K562 (cell line): ENCODE data around the gene TSC1. TPM values are rescaled to one million over a fixed set of nuclear protein-coding genes. Genes with fewer than 3 reads are reported as not detected.

ENCODE experiments used
- ASH1L ChIP-seq: fragments of 450-650 bp; IDR thresholded peaks from 2 replicates; pipeline ENCODE4 v1.6.1; 2018; ENCODE audit warnings: borderline replicate concordance, mild to moderate bottlenecking, low read depth; ENCODE audit not compliant: partially characterized antibody
- BRF2 ChIP-seq: IDR thresholded peaks from 3 replicates; pipeline ENCODE4 v1.6.1; 2011; ENCODE audit warnings: borderline replicate concordance, mild to moderate bottlenecking; ENCODE audit not compliant: insufficient read length, insufficient read depth
- DPF2 ChIP-seq: fragments of 450-650 bp; IDR thresholded peaks from 2 replicates; pipeline ENCODE4 v1.6.1; 2016
- ESRRA ChIP-seq: fragments of 450-650 bp; IDR thresholded peaks from 2 replicates; pipeline ENCODE4 v1.6.1; 2014; ENCODE audit warnings: low read depth, mild to moderate bottlenecking, moderate library complexity, borderline replicate concordance
- HNRNPLL ChIP-seq: fragments of 200-400 bp; formaldehyde crosslinking; IDR thresholded peaks from 2 replicates; pipeline ENCODE4 v1.6.1; 2017; ENCODE audit warnings: low read length, low read depth, mild to moderate bottlenecking; ENCODE audit not compliant: poor library complexity, severe bottlenecking
- MTA1 ChIP-seq: fragments of 450-650 bp; IDR thresholded peaks from 2 replicates; pipeline ENCODE4 v1.6.1; 2017; ENCODE audit warnings: borderline replicate concordance
- RBM34 ChIP-seq: fragments of 200-400 bp; formaldehyde crosslinking; IDR thresholded peaks from 2 replicates; pipeline ENCODE4 v1.6.1; 2018; ENCODE audit warnings: low read length, borderline replicate concordance; ENCODE audit not compliant: insufficient read depth
- RBM39 ChIP-seq: fragments of 200-400 bp; formaldehyde crosslinking; optimal IDR thresholded peaks from 2 replicates; pipeline ENCODE3; 2018; ENCODE audit warnings: low read depth, low read length
- ZBTB1 ChIP-seq: sonication (generic); formaldehyde crosslinking; IDR thresholded peaks from 2 replicates; pipeline ENCODE4 v1.8.1; 2023; ENCODE audit warnings: missing genetic modification reagents, low read depth, mild to moderate bottlenecking, borderline replicate concordance
- ZNF75A ChIP-seq: fragments of 450-650 bp; formaldehyde crosslinking; IDR thresholded peaks from 2 replicates; pipeline ENCODE4 v1.4.0; 2020; ENCODE audit warnings: mild to moderate bottlenecking
- polyA plus RNA-seq, 8 experiments: library from polyadenylated mRNA; depleted of rRNA in 4 of 8; stranded (reverse) in 5 of 8; unstranded in 3 of 8; fragments of >200 nt; fragmentation: Nextera tagmentation in 2 of 8; fragmentation: Illumina TruSeq in 1 of 8; extraction: Ambion mirVana in 2 of 8; extraction: Trizol in 1 of 8; gene quantifications; 2 replicates each; pipeline versions ENCODE4 v1.2.1 to v1.2.3, GENCODE V29; 2011 to 2014; ENCODE audit warnings: inconsistent platforms in 1 of 8, missing spikeins in 1 of 8
- total RNA-seq, 7 experiments: library from RNA; depleted of rRNA in 6 of 7; stranded (reverse); fragments of >200 nt in 6 of 7; fragmentation: Illumina TruSeq in 2 of 7; extraction: Trizol in 2 of 7; gene quantifications; 2 replicates each; pipeline versions ENCODE4 v1.2.1 to v1.2.3, GENCODE V29; 2011 to 2021; ENCODE audit warnings: low replicate concordance in 1 of 7
- TF ChIP-seq, protein P1 (sequence below): IDR thresholded peaks from 2 replicates; pipeline ENCODE4 v1.6.1; 2011; ENCODE audit not compliant: insufficient read length; ENCODE audit errors: extremely low read depth
- TF ChIP-seq, protein P2 (sequence below): fragments of 200-600 bp; sonication (generic); IDR thresholded peaks from one replicate; pipeline ENCODE4 v1.6.1; 2012; ENCODE audit warnings: mild to moderate bottlenecking, low read depth, low read length, inconsistent platforms
- TF ChIP-seq, protein P3 (sequence below): fragments of 450-650 bp; IDR thresholded peaks from 2 replicates; pipeline ENCODE4 v1.6.1; 2016; ENCODE audit warnings: mild to moderate bottlenecking

TSC1 gene
- total and polyA plus RNA-seq, 9 of the 15 experiments (the other 6 are each of a cell fraction or from before 2014, with no cell fraction given), result 6.9 to 37.6 (median 18.6) TPM

- TF ChIP-seq BRF2 (no peak), RBM34 (no peak), ZNF75A (CRISPR knock-in tag) (no peak), MTA1 (peak; percentile 73; the same call in 1 of the 2 replicates), HNRNPLL (no peak), RBM39 (peak; percentile 8), ZBTB1 (CRISPR knock-in tag) (no peak), ESRRA (no peak), ASH1L (peak; percentile 35), DPF2 (peak; percentile 73)
- TF ChIP-seq, protein P1, sequence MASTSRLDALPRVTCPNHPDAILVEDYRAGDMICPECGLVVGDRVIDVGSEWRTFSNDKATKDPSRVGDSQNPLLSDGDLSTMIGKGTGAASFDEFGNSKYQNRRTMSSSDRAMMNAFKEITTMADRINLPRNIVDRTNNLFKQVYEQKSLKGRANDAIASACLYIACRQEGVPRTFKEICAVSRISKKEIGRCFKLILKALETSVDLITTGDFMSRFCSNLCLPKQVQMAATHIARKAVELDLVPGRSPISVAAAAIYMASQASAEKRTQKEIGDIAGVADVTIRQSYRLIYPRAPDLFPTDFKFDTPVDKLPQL, result no peak
- TF ChIP-seq, protein P2, sequence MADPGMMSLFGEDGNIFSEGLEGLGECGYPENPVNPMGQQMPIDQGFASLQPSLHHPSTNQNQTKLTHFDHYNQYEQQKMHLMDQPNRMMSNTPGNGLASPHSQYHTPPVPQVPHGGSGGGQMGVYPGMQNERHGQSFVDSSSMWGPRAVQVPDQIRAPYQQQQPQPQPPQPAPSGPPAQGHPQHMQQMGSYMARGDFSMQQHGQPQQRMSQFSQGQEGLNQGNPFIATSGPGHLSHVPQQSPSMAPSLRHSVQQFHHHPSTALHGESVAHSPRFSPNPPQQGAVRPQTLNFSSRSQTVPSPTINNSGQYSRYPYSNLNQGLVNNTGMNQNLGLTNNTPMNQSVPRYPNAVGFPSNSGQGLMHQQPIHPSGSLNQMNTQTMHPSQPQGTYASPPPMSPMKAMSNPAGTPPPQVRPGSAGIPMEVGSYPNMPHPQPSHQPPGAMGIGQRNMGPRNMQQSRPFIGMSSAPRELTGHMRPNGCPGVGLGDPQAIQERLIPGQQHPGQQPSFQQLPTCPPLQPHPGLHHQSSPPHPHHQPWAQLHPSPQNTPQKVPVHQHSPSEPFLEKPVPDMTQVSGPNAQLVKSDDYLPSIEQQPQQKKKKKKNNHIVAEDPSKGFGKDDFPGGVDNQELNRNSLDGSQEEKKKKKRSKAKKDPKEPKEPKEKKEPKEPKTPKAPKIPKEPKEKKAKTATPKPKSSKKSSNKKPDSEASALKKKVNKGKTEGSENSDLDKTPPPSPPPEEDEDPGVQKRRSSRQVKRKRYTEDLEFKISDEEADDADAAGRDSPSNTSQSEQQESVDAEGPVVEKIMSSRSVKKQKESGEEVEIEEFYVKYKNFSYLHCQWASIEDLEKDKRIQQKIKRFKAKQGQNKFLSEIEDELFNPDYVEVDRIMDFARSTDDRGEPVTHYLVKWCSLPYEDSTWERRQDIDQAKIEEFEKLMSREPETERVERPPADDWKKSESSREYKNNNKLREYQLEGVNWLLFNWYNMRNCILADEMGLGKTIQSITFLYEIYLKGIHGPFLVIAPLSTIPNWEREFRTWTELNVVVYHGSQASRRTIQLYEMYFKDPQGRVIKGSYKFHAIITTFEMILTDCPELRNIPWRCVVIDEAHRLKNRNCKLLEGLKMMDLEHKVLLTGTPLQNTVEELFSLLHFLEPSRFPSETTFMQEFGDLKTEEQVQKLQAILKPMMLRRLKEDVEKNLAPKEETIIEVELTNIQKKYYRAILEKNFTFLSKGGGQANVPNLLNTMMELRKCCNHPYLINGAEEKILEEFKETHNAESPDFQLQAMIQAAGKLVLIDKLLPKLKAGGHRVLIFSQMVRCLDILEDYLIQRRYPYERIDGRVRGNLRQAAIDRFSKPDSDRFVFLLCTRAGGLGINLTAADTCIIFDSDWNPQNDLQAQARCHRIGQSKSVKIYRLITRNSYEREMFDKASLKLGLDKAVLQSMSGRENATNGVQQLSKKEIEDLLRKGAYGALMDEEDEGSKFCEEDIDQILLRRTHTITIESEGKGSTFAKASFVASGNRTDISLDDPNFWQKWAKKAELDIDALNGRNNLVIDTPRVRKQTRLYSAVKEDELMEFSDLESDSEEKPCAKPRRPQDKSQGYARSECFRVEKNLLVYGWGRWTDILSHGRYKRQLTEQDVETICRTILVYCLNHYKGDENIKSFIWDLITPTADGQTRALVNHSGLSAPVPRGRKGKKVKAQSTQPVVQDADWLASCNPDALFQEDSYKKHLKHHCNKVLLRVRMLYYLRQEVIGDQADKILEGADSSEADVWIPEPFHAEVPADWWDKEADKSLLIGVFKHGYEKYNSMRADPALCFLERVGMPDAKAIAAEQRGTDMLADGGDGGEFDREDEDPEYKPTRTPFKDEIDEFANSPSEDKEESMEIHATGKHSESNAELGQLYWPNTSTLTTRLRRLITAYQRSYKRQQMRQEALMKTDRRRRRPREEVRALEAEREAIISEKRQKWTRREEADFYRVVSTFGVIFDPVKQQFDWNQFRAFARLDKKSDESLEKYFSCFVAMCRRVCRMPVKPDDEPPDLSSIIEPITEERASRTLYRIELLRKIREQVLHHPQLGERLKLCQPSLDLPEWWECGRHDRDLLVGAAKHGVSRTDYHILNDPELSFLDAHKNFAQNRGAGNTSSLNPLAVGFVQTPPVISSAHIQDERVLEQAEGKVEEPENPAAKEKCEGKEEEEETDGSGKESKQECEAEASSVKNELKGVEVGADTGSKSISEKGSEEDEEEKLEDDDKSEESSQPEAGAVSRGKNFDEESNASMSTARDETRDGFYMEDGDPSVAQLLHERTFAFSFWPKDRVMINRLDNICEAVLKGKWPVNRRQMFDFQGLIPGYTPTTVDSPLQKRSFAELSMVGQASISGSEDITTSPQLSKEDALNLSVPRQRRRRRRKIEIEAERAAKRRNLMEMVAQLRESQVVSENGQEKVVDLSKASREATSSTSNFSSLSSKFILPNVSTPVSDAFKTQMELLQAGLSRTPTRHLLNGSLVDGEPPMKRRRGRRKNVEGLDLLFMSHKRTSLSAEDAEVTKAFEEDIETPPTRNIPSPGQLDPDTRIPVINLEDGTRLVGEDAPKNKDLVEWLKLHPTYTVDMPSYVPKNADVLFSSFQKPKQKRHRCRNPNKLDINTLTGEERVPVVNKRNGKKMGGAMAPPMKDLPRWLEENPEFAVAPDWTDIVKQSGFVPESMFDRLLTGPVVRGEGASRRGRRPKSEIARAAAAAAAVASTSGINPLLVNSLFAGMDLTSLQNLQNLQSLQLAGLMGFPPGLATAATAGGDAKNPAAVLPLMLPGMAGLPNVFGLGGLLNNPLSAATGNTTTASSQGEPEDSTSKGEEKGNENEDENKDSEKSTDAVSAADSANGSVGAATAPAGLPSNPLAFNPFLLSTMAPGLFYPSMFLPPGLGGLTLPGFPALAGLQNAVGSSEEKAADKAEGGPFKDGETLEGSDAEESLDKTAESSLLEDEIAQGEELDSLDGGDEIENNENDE, result no peak
- TF ChIP-seq, protein P3, sequence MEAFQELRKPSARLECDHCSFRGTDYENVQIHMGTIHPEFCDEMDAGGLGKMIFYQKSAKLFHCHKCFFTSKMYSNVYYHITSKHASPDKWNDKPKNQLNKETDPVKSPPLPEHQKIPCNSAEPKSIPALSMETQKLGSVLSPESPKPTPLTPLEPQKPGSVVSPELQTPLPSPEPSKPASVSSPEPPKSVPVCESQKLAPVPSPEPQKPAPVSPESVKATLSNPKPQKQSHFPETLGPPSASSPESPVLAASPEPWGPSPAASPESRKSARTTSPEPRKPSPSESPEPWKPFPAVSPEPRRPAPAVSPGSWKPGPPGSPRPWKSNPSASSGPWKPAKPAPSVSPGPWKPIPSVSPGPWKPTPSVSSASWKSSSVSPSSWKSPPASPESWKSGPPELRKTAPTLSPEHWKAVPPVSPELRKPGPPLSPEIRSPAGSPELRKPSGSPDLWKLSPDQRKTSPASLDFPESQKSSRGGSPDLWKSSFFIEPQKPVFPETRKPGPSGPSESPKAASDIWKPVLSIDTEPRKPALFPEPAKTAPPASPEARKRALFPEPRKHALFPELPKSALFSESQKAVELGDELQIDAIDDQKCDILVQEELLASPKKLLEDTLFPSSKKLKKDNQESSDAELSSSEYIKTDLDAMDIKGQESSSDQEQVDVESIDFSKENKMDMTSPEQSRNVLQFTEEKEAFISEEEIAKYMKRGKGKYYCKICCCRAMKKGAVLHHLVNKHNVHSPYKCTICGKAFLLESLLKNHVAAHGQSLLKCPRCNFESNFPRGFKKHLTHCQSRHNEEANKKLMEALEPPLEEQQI, result no peak
These were observed 33.7 kb upstream of the TSC1 start (continued) for GRCh38 chr9:132978112-132978450.
